ENCODE results near the gene SLC10A1. TPM values are rescaled to one million over a fixed set of nuclear protein-coding genes. Genes with fewer than 3 reads are reported as not detected.

Gene SLC10A1
- total and polyA plus RNA-seq, 2 of the 8 experiments (the other 6 are each of a cell fraction or from before 2014, with no cell fraction given): not detected

DNA sequence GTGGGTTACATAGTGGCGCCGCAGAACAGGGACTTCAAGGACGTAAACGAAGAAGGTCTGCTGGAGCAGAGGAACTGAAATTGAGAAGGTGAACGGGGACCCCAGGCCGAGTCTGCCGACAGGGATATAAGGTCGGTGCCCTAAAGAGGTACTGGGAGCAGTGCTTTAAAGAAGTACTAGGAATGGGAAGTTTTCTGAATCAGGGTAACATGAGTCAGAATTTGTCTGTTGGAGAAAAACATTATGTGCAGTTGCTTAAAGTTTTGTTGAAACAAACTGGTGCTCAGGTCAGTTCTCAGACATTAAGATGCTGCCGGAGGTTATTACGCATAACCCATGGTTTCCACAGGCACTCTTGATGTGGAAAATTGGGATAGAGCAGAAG, 14.8 kb upstream of the SLC10A1 start (continued):
- TF ChIP-seq, protein P1, sequence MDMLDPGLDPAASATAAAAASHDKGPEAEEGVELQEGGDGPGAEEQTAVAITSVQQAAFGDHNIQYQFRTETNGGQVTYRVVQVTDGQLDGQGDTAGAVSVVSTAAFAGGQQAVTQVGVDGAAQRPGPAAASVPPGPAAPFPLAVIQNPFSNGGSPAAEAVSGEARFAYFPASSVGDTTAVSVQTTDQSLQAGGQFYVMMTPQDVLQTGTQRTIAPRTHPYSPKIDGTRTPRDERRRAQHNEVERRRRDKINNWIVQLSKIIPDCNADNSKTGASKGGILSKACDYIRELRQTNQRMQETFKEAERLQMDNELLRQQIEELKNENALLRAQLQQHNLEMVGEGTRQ (IDR thresholded peaks at IDR 0.05; ENCODE audit: low read length): no peak
- TF ChIP-seq CREB1 (IDR thresholded peaks at IDR 0.05) (no peak), SRF (IDR thresholded peaks at IDR 0.05; ENCODE audit: low read depth, low read length) (no peak), KDM5A (IDR thresholded peaks at IDR 0.05; ENCODE audit: low read length) (no peak), CHD2 (IDR thresholded peaks at IDR 0.05; ENCODE audit: low read length) (no peak)

Measured in H1 (cell line).